Tibial artery (tissue), 4 donors: ENCODE results near the gene KIF23.

ENCODE experiments used
- DNase-seq, 2 donors: peaks; one replicate each; pipeline ENCODE4 v3.0.0-alpha.2; 2019
- H3K27ac ChIP-seq, 2 donors: fragments of 200-600 bp; sonication (generic) in 1 of 2; 1 replicate in 1 of 2; 2 replicates in 1 of 2; pipeline ENCODE4 v1.5.1; 2018 to 2019; ENCODE audit warnings: mild to moderate bottlenecking in 1 of 2
- H3K27me3 ChIP-seq, 2 donors: fragments of 200-600 bp; sonication (generic) in 1 of 2; one replicate each; pipeline versions ENCODE4 v1.5.1 to v1.6.0; 2016 to 2019
- H3K36me3 ChIP-seq, 3 donors: fragments of 200-600 bp; sonication (generic) in 2 of 3; one replicate each; pipeline ENCODE4 v1.5.1; 2016 to 2019; ENCODE audit warnings: mild to moderate bottlenecking in 2 of 3
- H3K4me1 ChIP-seq, 4 donors: fragments of 200-600 bp; sonication (generic) in 2 of 4; 1 replicate in 3 of 4; 2 replicates in 1 of 4; pipeline ENCODE4 v1.5.1; 2016 to 2019
- H3K4me3 ChIP-seq, 2 donors: fragments of 200-600 bp; sonication (generic) in 1 of 2; 1 replicate in 1 of 2; 2 replicates in 1 of 2; pipeline ENCODE4 v1.5.1; 2018 to 2019; ENCODE audit warnings: mild to moderate bottlenecking in 2 of 2
- H3K9me3 ChIP-seq, 3 donors: fragments of 200-600 bp; sonication (generic) in 1 of 3; one replicate each; pipeline ENCODE4 v1.5.1; 2016 to 2019
- CTCF ChIP-seq, 2 experiments: fragments of 200-600 bp in 1 of 2; fragments of 450-650 bp in 1 of 2; IDR thresholded peaks; one replicate each; pipeline ENCODE4 v1.5.1; 2017 to 2019; ENCODE audit warnings: antibody characterized with exemption in 2 of 2, mild to moderate bottlenecking in 1 of 2, moderate library complexity in 1 of 2
- intact Hi-C: fragments of 100-400 bp; cut with DNase I; formaldehyde crosslinking; loops from one replicate; pipeline ENCODE4 v1.15.0; 2023; ENCODE audit warnings: low total_unique reads

KIF23 gene

GRCh38 chr15:69385831-69386230, 28.3 kb upstream of the KIF23 start:
- Histone ChIP-seq H3K9me3 (no peaks in the 10 kb centered on the region), H3K4me1 (no peaks in the 10 kb centered on the region), H3K27ac (no peak overlapping the region), H3K27me3 (no peaks in the 10 kb centered on the region), H3K4me3 (no peak overlapping the region), H3K36me3 (no peaks in the 10 kb centered on the region)
- intact Hi-C loops = no loop called here
- no peak for TF ChIP-seq CTCF (IDR thresholded peaks at IDR 0.05)
- no peak for DNase-seq

GRCh38 chr15:69386284-69386683, 27.9 kb upstream of the KIF23 start:
- intact Hi-C loops = no loop called here
- Histone ChIP-seq H3K36me3 (no peaks in the 10 kb centered on the region), H3K27me3 (no peaks in the 10 kb centered on the region), H3K4me3 (no peak overlapping the region), H3K4me1 (no peaks in the 10 kb centered on the region), H3K9me3 (no peaks in the 10 kb centered on the region), H3K27ac (no peak overlapping the region)
- no peak for DNase-seq
- TF ChIP-seq CTCF (IDR thresholded peaks at IDR 0.05) = no peak

GRCh38 chr15:69388260-69388705, 25.9 kb upstream of the KIF23 start:
- intact Hi-C loops = no loop called here
- Histone ChIP-seq H3K9me3 (no peaks in the 10 kb centered on the region), H3K4me1 (no peaks in the 10 kb centered on the region), H3K36me3 (no peaks in the 10 kb centered on the region), H3K27ac (no peak overlapping the region), H3K4me3 (no peak overlapping the region), H3K27me3 (no peaks in the 10 kb centered on the region)
- DNase-seq = no peak
- TF ChIP-seq CTCF (IDR thresholded peaks at IDR 0.05) = no peak

GRCh38 chr15:69389426-69389825, 24.7 kb upstream of the KIF23 start:
- DNase-seq = no peak
- intact Hi-C loops = no loop called here
- no peak overlapping the region for H3K27ac ChIP-seq
- H3K4me3 ChIP-seq = no peak overlapping the region
- H3K9me3 ChIP-seq = no peaks in the 10 kb centered on the region
- peaks cover 0 to 3% (median under 1%) of the 10 kb centered on the region in 4 donors for H3K4me1 ChIP-seq
- no peaks in the 10 kb centered on the region for H3K27me3 ChIP-seq
- H3K36me3 ChIP-seq = no peaks in the 10 kb centered on the region
- no peak for TF ChIP-seq CTCF (IDR thresholded peaks at IDR 0.05)

- Histone ChIP-seq H3K4me1 (peaks cover 0 to 10% (median 5%) of the 10 kb centered on the region in 4 donors), H3K4me3 (no peak overlapping the region)
Observed at GRCh38 chr15:69390575-69390974, 23.6 kb upstream of the KIF23 start.

More at GRCh38 chr15:69390575-69390974, 23.6 kb upstream of the KIF23 start:
- no peak for TF ChIP-seq CTCF (IDR thresholded peaks at IDR 0.05)
- Histone ChIP-seq H3K27me3 (no peaks in the 10 kb centered on the region), H3K36me3 (no peaks in the 10 kb centered on the region), H3K27ac (no peak overlapping the region), H3K9me3 (no peaks in the 10 kb centered on the region)
- DNase-seq = no peak
- intact Hi-C loops = loop anchor here (10.0 kb wide), 1 partner anchor 236 kb away; no protein-coding TSS in a partner anchor
